Endothelial cell of umbilical vein (primary cell): ENCODE data around the gene DIP2A. TPM values are rescaled to one million over a fixed set of nuclear protein-coding genes. Genes with fewer than 3 reads are reported as not detected.

Experiments used
- BruUV-seq: library from RNA; stranded (reverse); fragments of 400-500 nt; replicated peaks from 2 replicates; lab custom pipeline; 2021; lab: Mats Ljungman, UMichigan
- CTCF ChIA-PET: fragments of 300-600, 350-600 bp; sonication (Branson Sonifier 250); formaldehyde crosslinking; loops from one replicate; lab custom pipeline; 2021; ENCODE audit warnings: antibody characterized with exemption, inconsistent platforms; lab: Charles Lee
- POLR2A ChIA-PET: fragments of 300-600, 350-600 bp; sonication (Branson Sonifier 250); formaldehyde crosslinking; loops from one replicate; lab custom pipeline; 2021; ENCODE audit warnings: antibody characterized with exemption, inconsistent platforms; lab: Charles Lee
- DNase-seq: peaks from one replicate; pipeline ENCODE4 v3.0.0-alpha.2; 2011; ENCODE audit warnings: low read depth, low spot score
- FAIRE-seq: peaks from 2 replicates; lab custom pipeline; 2011; peaks lifted over from hg19 to GRCh38; lab: Jason Lieb, UNC
- H2AFZ ChIP-seq: 2 replicates; pipeline ENCODE4 v1.6.0; 2012; ENCODE audit warnings: low read depth, low read length, control low read depth, inconsistent platforms
- H3K27ac ChIP-seq: 2 replicates; pipeline ENCODE4 v1.5.1; 2011; ENCODE audit warnings: low read depth, mild to moderate bottlenecking, control low read depth, low read length, moderate library complexity; ENCODE audit not compliant: insufficient read depth
- H3K27me3 ChIP-seq, 2 experiments: 2 replicates each; pipeline versions ENCODE4 v1.6.0 to v1.6.1; 2011; ENCODE audit warnings: low read length in 2 of 2, mixed read lengths in 1 of 2; ENCODE audit not compliant: control insufficient read depth in 2 of 2, insufficient read depth in 2 of 2
- H3K36me3 ChIP-seq, 2 experiments: 2 replicates in 1 of 2; 3 replicates in 1 of 2; pipeline ENCODE4 v1.5.1; 2011; ENCODE audit warnings: low read length in 2 of 2, mild to moderate bottlenecking in 1 of 2, moderate library complexity in 1 of 2; ENCODE audit not compliant: control insufficient read depth in 2 of 2, insufficient read depth in 2 of 2; ENCODE audit errors: extremely low read depth in 1 of 2
- H3K4me1 ChIP-seq: 3 replicates; pipeline ENCODE4 v1.5.1; 2011; ENCODE audit warnings: mild to moderate bottlenecking, low read length; ENCODE audit not compliant: control insufficient read depth, insufficient read depth; ENCODE audit errors: extremely low read depth
- H3K4me2 ChIP-seq: 2 replicates; pipeline ENCODE4 v1.6.1; 2011; ENCODE audit warnings: low read length, control low read depth, mixed read lengths; ENCODE audit not compliant: insufficient read depth
- H3K4me3 ChIP-seq, 3 experiments: fragments of 200-600 bp in 1 of 3; sonication (generic), shearing (Covaris generic) in 1 of 3; replicated peaks in 1 of 3; 2 replicates each; pipeline ENCODE4 v1.5.1; 2011 to 2016; ENCODE audit warnings: control low read depth in 3 of 3, low read length in 3 of 3, mild to moderate bottlenecking in 2 of 3, inconsistent platforms in 1 of 3, low read depth in 1 of 3, moderate library complexity in 1 of 3; ENCODE audit not compliant: insufficient read depth in 1 of 3
- H3K79me2 ChIP-seq: 2 replicates; pipeline ENCODE4 v1.6.0; 2012; ENCODE audit warnings: low read length, inconsistent platforms; ENCODE audit not compliant: control insufficient read depth, insufficient read depth
- H3K9ac ChIP-seq: replicated peaks from 2 replicates; pipeline ENCODE3; 2011; ENCODE audit warnings: low read length, control low read depth; ENCODE audit not compliant: insufficient read depth; ENCODE audit errors: extremely low read depth
- H3K9me1 ChIP-seq: replicated peaks from 3 replicates; pipeline ENCODE4 v1.6.0; 2011; ENCODE audit warnings: mild to moderate bottlenecking, low read length; ENCODE audit not compliant: control insufficient read depth, insufficient read depth; ENCODE audit errors: extremely low read depth
- H3K9me3 ChIP-seq: replicated peaks from 2 replicates; pipeline ENCODE4 v1.5.1; 2012; ENCODE audit warnings: low read length, inconsistent platforms; ENCODE audit not compliant: control insufficient read depth, insufficient read depth
- H4K20me1 ChIP-seq: replicated peaks from 2 replicates; pipeline ENCODE3; 2011; ENCODE audit warnings: mild to moderate bottlenecking, low read length; ENCODE audit not compliant: control insufficient read depth, insufficient read depth; ENCODE audit errors: extremely low read depth
- CTCF ChIP-seq, 2 donors: IDR thresholded peaks; 1 replicate in 1 of 2; 2 replicates in 1 of 2; pipeline ENCODE4 v1.5.1; 2011; ENCODE audit warnings: low read length in 2 of 2, mild to moderate bottlenecking in 2 of 2, moderate library complexity in 2 of 2, control low read depth in 1 of 2, inconsistent platforms in 1 of 2, low read depth in 1 of 2; ENCODE audit not compliant: insufficient read depth in 1 of 2; ENCODE audit errors: extremely low read depth in 1 of 2
- EZH2 ChIP-seq: IDR thresholded peaks from 2 replicates; pipeline ENCODE4 v1.6.1; 2012; ENCODE audit warnings: borderline replicate concordance, low read depth, mild to moderate bottlenecking, moderate library complexity, low read length, inconsistent platforms; ENCODE audit not compliant: severe bottlenecking
- FOS ChIP-seq: IDR thresholded peaks from 2 replicates; pipeline ENCODE4 v1.6.1; 2011; ENCODE audit warnings: mild to moderate bottlenecking, low read length, moderate library complexity, borderline replicate concordance; ENCODE audit not compliant: insufficient read depth
- GATA2 ChIP-seq: IDR thresholded peaks from 2 replicates; pipeline ENCODE4 v1.7.0; 2011; ENCODE audit warnings: low read depth, mild to moderate bottlenecking, moderate library complexity, mixed read lengths, low read length; ENCODE audit not compliant: insufficient read length, insufficient read depth
- JUN ChIP-seq: IDR thresholded peaks from 2 replicates; pipeline ENCODE4 v1.6.1; 2011; ENCODE audit warnings: borderline replicate concordance, low read depth; ENCODE audit not compliant: insufficient read length, insufficient read depth
- MAX ChIP-seq: IDR thresholded peaks from 2 replicates; pipeline ENCODE4 v1.6.1; 2011; ENCODE audit not compliant: insufficient read depth, insufficient read length
- MYC ChIP-seq: IDR thresholded peaks from one replicate; pipeline ENCODE4 v1.6.1; 2011; ENCODE audit warnings: mild to moderate bottlenecking, low read depth, low read length
- POLR2A ChIP-seq: IDR thresholded peaks from 2 replicates; pipeline ENCODE4 v1.6.1; 2012; ENCODE audit warnings: low read depth, mild to moderate bottlenecking, control low read depth, low read length
- POLR2AphosphoS5 ChIP-seq: IDR thresholded peaks from 2 replicates; pipeline ENCODE4 v1.6.1; 2012; ENCODE audit warnings: low read depth, mild to moderate bottlenecking, control low read depth, low read length, moderate library complexity; ENCODE audit not compliant: insufficient read depth
- dilution Hi-C: fragments of 300-500 bp; cut with MboI; formaldehyde crosslinking; loops from one replicate; pipeline ENCODE4 v1.15.0; 2019; ENCODE audit warnings: low sequenced_read_pairs; ENCODE audit not compliant: extremely low pct_ligation_motif_present
- intact Hi-C: fragments of 100-400 bp; cut with micrococcal nuclease; formaldehyde crosslinking; loops from one replicate; pipeline ENCODE4 v1.10.0; 2022
- polyA plus RNA-seq, 4 experiments: library from polyadenylated mRNA; depleted of rRNA in 3 of 4; stranded (reverse) in 3 of 4; unstranded in 1 of 4; fragments of >200 nt; gene quantifications; 2 replicates each; pipeline versions ENCODE4 v1.2.1 to v1.2.3, GENCODE V29; 2011 to 2012; ENCODE audit warnings: missing spikeins in 1 of 4
- total RNA-seq: library from RNA; stranded (reverse); gene quantifications from 2 replicates; pipeline ENCODE4 v1.2.3, GENCODE V29; 2021

The DIP2A gene
- total and polyA plus RNA-seq, 2 donors (not counting 3 experiments of a cell fraction or from before 2014, with no cell fraction given) = 34.5 to 62.1 TPM

GRCh38 chr21:46437511-46437910 is 21.2 kb upstream of the DIP2A start:
- no peaks in the 10 kb centered on the region for H4K20me1 ChIP-seq
- no peak overlapping the region for H3K9ac ChIP-seq
- no peaks in the 10 kb centered on the region for H3K9me3 ChIP-seq
- H3K4me2 ChIP-seq = no peak overlapping the region
- H3K27ac ChIP-seq = no peak overlapping the region
- BruUV-seq = no TSS peak
- CTCF ChIA-PET = no interaction called here
- intact Hi-C loops (no loop called here), dilution Hi-C loops (no loop called here)
- POLR2A ChIA-PET = no interaction called here
- H3K79me2 ChIP-seq = no peaks in the 10 kb centered on the region
- H3K4me1 ChIP-seq = no peaks in the 10 kb centered on the region
- FAIRE-seq = no peak
- H3K27me3 ChIP-seq = no peaks in the 10 kb centered on the region
- H3K36me3 ChIP-seq = peaks cover 10 to 30% of the 10 kb centered on the region in 2 experiments
- no peak for DNase-seq
- no peaks in the 10 kb centered on the region for H3K9me1 ChIP-seq
- H3K4me3 ChIP-seq = no peak overlapping the region
- no peak overlapping the region for H2AFZ ChIP-seq
- TF ChIP-seq POLR2A = no peak
- no peak for TF ChIP-seq FOS
- TF ChIP-seq GATA2 = no peak
- TF ChIP-seq CTCF (IDR thresholded peaks at IDR 0.05; ENCODE audit: extremely low read depth in 1 of 2, insufficient read depth in 1 of 2, low read depth in 1 of 2, low read length in 2 of 2) = no peak
- TF ChIP-seq MAX = no peak
- TF ChIP-seq EZH2 = no peak
- TF ChIP-seq MYC = no peak
- TF ChIP-seq JUN = no peak
- TF ChIP-seq POLR2AphosphoS5 = no peak
